GM12891 (cell line): Measurements from ENCODE around the gene SPTBN4.

ENCODE experiments used
- PAX5 ChIP-seq: IDR thresholded peaks from 2 replicates; pipeline ENCODE4 v1.6.1; 2011; ENCODE audit warnings: low read length, moderate library complexity, mild to moderate bottlenecking; ENCODE audit not compliant: insufficient read depth, severe bottlenecking
- POLR2A ChIP-seq: IDR thresholded peaks from 2 replicates; pipeline ENCODE4 v1.6.1; 2011; ENCODE audit warnings: low read depth, low read length, control low read depth
- POLR2AphosphoS5 ChIP-seq: IDR thresholded peaks from 2 replicates; pipeline ENCODE4 v1.6.1; 2011; ENCODE audit warnings: low read depth, low read length, control low read depth
- POU2F2 ChIP-seq: IDR thresholded peaks from 2 replicates; pipeline ENCODE4 v1.6.1; 2011; ENCODE audit warnings: low read depth, mild to moderate bottlenecking, control low read depth, low read length, moderate library complexity
- SPI1 ChIP-seq: IDR thresholded peaks from 2 replicates; pipeline ENCODE4 v1.6.1; 2011; ENCODE audit warnings: low read depth, low read length, control low read depth
- TAF1 ChIP-seq: IDR thresholded peaks from 2 replicates; pipeline ENCODE4 v1.6.1; 2011; ENCODE audit warnings: low read depth, low read length, control low read depth

DNA sequence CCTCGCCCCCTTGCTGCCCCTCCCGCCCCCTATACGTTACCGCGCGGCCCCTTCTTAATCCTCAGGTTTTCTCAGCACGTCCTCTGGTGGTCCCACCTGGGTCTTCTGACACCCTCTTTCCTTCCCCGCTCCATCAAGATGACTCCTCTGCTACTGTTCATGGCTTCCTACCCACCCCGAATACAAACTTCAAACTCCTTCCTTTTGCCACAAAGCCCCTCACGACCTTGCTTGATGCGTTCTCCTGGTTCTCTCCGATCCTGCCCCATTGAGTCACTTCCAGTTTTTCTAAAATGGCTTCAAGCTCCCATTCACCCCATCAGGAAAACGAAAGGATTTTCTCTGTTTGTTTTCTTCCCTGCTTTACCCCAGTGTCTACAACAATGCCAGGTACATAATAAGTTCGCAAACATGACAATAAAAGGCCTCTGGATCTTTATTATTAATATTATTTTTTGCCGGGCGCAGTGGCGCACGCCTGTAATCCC lies 21.9 kb upstream of the SPTBN4 start:
- no peak for TF ChIP-seq POLR2A
- TF ChIP-seq POLR2AphosphoS5 = no peak
- TF ChIP-seq SPI1 = no peak
- TF ChIP-seq TAF1 = no peak
- no peak for TF ChIP-seq POU2F2
- no peak for TF ChIP-seq PAX5
